IMR-90 (cell line): ENCODE measurements around the gene GCN1. TPM values are rescaled to one million over a fixed set of nuclear protein-coding genes. Genes with fewer than 3 reads are reported as not detected.

ENCODE experiments used
- ATAC-seq: fragments of 200-7000 bp; cut with Tn5 transposase; 2 replicates; pipeline ENCODE4 v1.9.1; 2020; ENCODE audit warnings: low read depth, mild to moderate bottlenecking, moderate library complexity
- BruUV-seq: library from RNA; stranded (reverse); fragments of 400-500 nt; replicated peaks from 2 replicates; lab custom pipeline; 2021; lab: Mats Ljungman, UMichigan
- CTCF ChIA-PET: fragments of 300-600 bp; formaldehyde crosslinking; extraction: SDS; loops from one replicate; lab custom pipeline; 2021; ENCODE audit warnings: antibody characterized with exemption; lab: Yijun Ruan, JAX
- POLR2A ChIA-PET: fragments of 300-600 bp; sonication (Branson Sonifier 250); formaldehyde crosslinking; loops from one replicate; lab custom pipeline; 2022; ENCODE audit warnings: antibody characterized with exemption; ENCODE audit not compliant: unreplicated experiment; lab: Charles Lee
- DNase-seq: peaks from one replicate; pipeline ENCODE4 v3.0.0; 2013
- H2AFZ ChIP-seq: replicated peaks from 2 replicates; pipeline ENCODE3; 2013; ENCODE audit warnings: low read length, mild to moderate bottlenecking; ENCODE audit not compliant: poor library complexity
- H2AK5ac ChIP-seq: 2 replicates; pipeline ENCODE4 v1.6.1; 2013; ENCODE audit warnings: low read depth, low read length, inconsistent platforms
- H2AK9ac ChIP-seq: replicated peaks from 2 replicates; pipeline ENCODE3; 2013; ENCODE audit warnings: mild to moderate bottlenecking, low read depth, low read length, moderate library complexity; ENCODE audit not compliant: poor library complexity
- H2BK120ac ChIP-seq: 2 replicates; pipeline ENCODE4 v1.6.1; 2013; ENCODE audit warnings: low read depth, low read length, inconsistent platforms
- H2BK15ac ChIP-seq: 3 replicates; pipeline ENCODE4 v1.6.1; 2013; ENCODE audit warnings: low read depth, low read length, inconsistent platforms
- H2BK20ac ChIP-seq: 2 replicates; pipeline ENCODE4 v1.6.1; 2013; ENCODE audit warnings: low read depth, mild to moderate bottlenecking, inconsistent platforms, low read length, moderate library complexity
- H2BK5ac ChIP-seq: 2 replicates; pipeline ENCODE4 v1.6.1; 2013; ENCODE audit warnings: mild to moderate bottlenecking, low read depth, low read length, inconsistent platforms; ENCODE audit not compliant: poor library complexity, severe bottlenecking
- H3K14ac ChIP-seq: replicated peaks from 2 replicates; pipeline ENCODE4 v1.6.1; 2013; ENCODE audit warnings: low read depth, low read length, inconsistent platforms
- H3K18ac ChIP-seq: 2 replicates; pipeline ENCODE4 v1.6.1; 2013; ENCODE audit warnings: low read depth, low read length, control low read depth
- H3K23ac ChIP-seq: 2 replicates; pipeline ENCODE4 v1.6.1; 2013; ENCODE audit warnings: low read depth, low read length, inconsistent platforms
- H3K27ac ChIP-seq: 2 replicates; pipeline ENCODE4 v1.5.1; 2013; ENCODE audit warnings: mild to moderate bottlenecking, control low read depth, low read length; ENCODE audit not compliant: insufficient read depth
- H3K27me3 ChIP-seq: 2 replicates; pipeline ENCODE4 v1.6.1; 2013; ENCODE audit warnings: low read length; ENCODE audit not compliant: control insufficient read depth, insufficient read depth
- H3K36me3 ChIP-seq: 2 replicates; pipeline ENCODE4 v1.6.1; 2013; ENCODE audit warnings: low read length, mixed read lengths; ENCODE audit not compliant: control insufficient read depth, insufficient read depth
- H3K4ac ChIP-seq: 2 replicates; pipeline ENCODE4 v1.6.1; 2013; ENCODE audit warnings: low read depth, low read length, inconsistent platforms
- H3K4me1 ChIP-seq: 2 replicates; pipeline ENCODE4 v1.6.1; 2013; ENCODE audit warnings: low read length, mixed read lengths; ENCODE audit not compliant: control insufficient read depth, insufficient read depth
- H3K4me2 ChIP-seq: 2 replicates; pipeline ENCODE4 v1.6.1; 2013; ENCODE audit warnings: low read depth, mild to moderate bottlenecking, control low read depth, low read length, moderate library complexity
- H3K4me3 ChIP-seq: 2 replicates; pipeline ENCODE4 v1.5.1; 2013; ENCODE audit warnings: low read depth, mild to moderate bottlenecking, control low read depth, low read length, moderate library complexity; ENCODE audit not compliant: insufficient read depth
- H3K56ac ChIP-seq: 2 replicates; pipeline ENCODE4 v1.6.1; 2013; ENCODE audit warnings: low read length, inconsistent platforms; ENCODE audit not compliant: insufficient read depth; ENCODE audit errors: extremely low read depth
- H3K79me1 ChIP-seq, 2 experiments: 2 replicates each; pipeline ENCODE4 v1.6.1; 2013; ENCODE audit warnings: low read length in 2 of 2, inconsistent platforms in 1 of 2, low read depth in 1 of 2
- H3K9ac ChIP-seq: 2 replicates; pipeline ENCODE4 v1.6.1; 2013; ENCODE audit warnings: low read depth, low read length, control low read depth
- H3K9me1 ChIP-seq: 2 replicates; pipeline ENCODE4 v1.6.1; 2013; ENCODE audit warnings: low read length, inconsistent platforms; ENCODE audit not compliant: insufficient read depth
- H3K9me3 ChIP-seq: 2 replicates; pipeline ENCODE4 v1.6.1; 2013; ENCODE audit warnings: low read length; ENCODE audit not compliant: control insufficient read depth, insufficient read depth
- H4K20me1 ChIP-seq: 2 replicates; pipeline ENCODE4 v1.6.1; 2013; ENCODE audit warnings: low read length, inconsistent platforms; ENCODE audit not compliant: insufficient read depth
- H4K5ac ChIP-seq: 2 replicates; pipeline ENCODE4 v1.6.1; 2013; ENCODE audit warnings: mild to moderate bottlenecking, low read depth, low read length, control low read depth
- H4K8ac ChIP-seq, 2 experiments: 2 replicates each; pipeline ENCODE4 v1.6.1; 2013; ENCODE audit warnings: low read depth in 2 of 2, low read length in 2 of 2, control low read depth in 1 of 2, inconsistent platforms in 1 of 2
- H4K91ac ChIP-seq: 2 replicates; pipeline ENCODE4 v1.6.1; 2013; ENCODE audit warnings: low read depth, low read length, inconsistent platforms; ENCODE audit not compliant: insufficient read depth
- RCOR1 ChIP-seq: IDR thresholded peaks from 2 replicates; pipeline ENCODE4 v1.6.1; 2012; ENCODE audit warnings: mild to moderate bottlenecking, low read length, improper control_type of control experiment; ENCODE audit not compliant: insufficient replicate concordance
- WGBS, 2 experiments: methylation state at CpG; one replicate each; pipeline versions ENCODE4 v1.1.5 to v1.1.7; 2013; ENCODE audit warnings: missing lambda C conversion rate in 2 of 2; ENCODE audit not compliant: insufficient read length in 1 of 2; ENCODE audit errors: extremely low coverage in 2 of 2; 5-methylcytosine and 5-hydroxymethylcytosine counted together
- dilution Hi-C: fragments of 300-500 bp; cut with HindIII; formaldehyde crosslinking; loops from one replicate; pipeline ENCODE4 v1.14.3; 2018; ENCODE audit warnings: low sequenced_read_pairs; ENCODE audit not compliant: unreplicated experiment
- in situ Hi-C: fragments of 300-500 bp; cut with MboI; formaldehyde crosslinking; loops from 3 replicates; pipeline ENCODE4 v1.14.3; 2019; ENCODE audit warnings: low sequenced_read_pairs, inconsistent platforms, mixed read lengths
- intact Hi-C: fragments of 100-400 bp; cut with micrococcal nuclease; formaldehyde crosslinking; loops from 2 replicates; pipeline ENCODE4 v1.10.0; 2022
- polyA plus RNA-seq, 3 experiments: library from polyadenylated mRNA; depleted of rRNA; stranded (reverse); fragments of >200 nt; gene quantifications; 2 replicates each; pipeline ENCODE4 v1.2.3, GENCODE V29; 2012; ENCODE audit warnings: low replicate concordance in 1 of 3
- total RNA-seq: library from RNA; depleted of rRNA; stranded (reverse); fragments of >200 nt; gene quantifications from 2 replicates; pipeline ENCODE4 v1.2.3, GENCODE V29; 2012

The GCN1 gene
- total and polyA plus RNA-seq, 2 of the 4 experiments (the other 2 are of a cell fraction) = 57.8 to 77.6 TPM

- Histone ChIP-seq H3K79me1 (peaks cover 8 to 74% of the 10 kb centered on the region in 2 experiments), H2AFZ (no peak overlapping the region), H3K56ac (no peak overlapping the region), H3K27ac (no peak overlapping the region), H3K4me2 (no peak overlapping the region), H3K9me3 (no peaks in the 10 kb centered on the region), H3K4me3 (no peak overlapping the region), H3K4me1 (no peaks in the 10 kb centered on the region; the same call in 1 of the 2 replicates), H2AK9ac (no peak overlapping the region), H3K4ac (no peak overlapping the region), H4K5ac (no peak overlapping the region), H4K8ac (no peak overlapping the region), H2BK120ac (no peak overlapping the region), H4K20me1 (peaks cover 89% of the 10 kb centered on the region), H3K14ac (no peak overlapping the region), H2BK20ac (no peak overlapping the region), H2BK5ac (no peak overlapping the region), H3K9me1 (peaks cover 27% of the 10 kb centered on the region), H3K18ac (no peak overlapping the region), H3K9ac (no peak overlapping the region), H4K91ac (no peak overlapping the region), H3K36me3 (peaks cover 21% of the 10 kb centered on the region), H2AK5ac (no peak overlapping the region), H3K23ac (no peak overlapping the region), H3K27me3 (no peaks in the 10 kb centered on the region), H2BK15ac (no peak overlapping the region)
- intact Hi-C loops = no loop called here
- CTCF ChIA-PET = no interaction called here
- 87% methylated on average over 4 of the region's 10 CpGs; no CpG with 5 or more reads in 1 of the 2 experiments for WGBS, 2 experiments
- no peak for DNase-seq
- dilution Hi-C loops = no loop called here
- in situ Hi-C loops = loop anchor here (25.0 kb wide), 1 partner anchor 1747 kb away; the partner anchor contains the start of gene TAOK3
- ATAC-seq = peak; percentile 12; the same call in 1 of the 2 replicates
- no peak for TF ChIP-seq RCOR1
- POLR2A ChIA-PET = no interaction called here
- BruUV-seq = no TSS peak
Observed at GRCh38 chr12:120109570-120110267, 84.8 kb downstream of the GCN1 start.
